Measurements from ENCODE around the gene MYLK. TPM values are rescaled to one million over a fixed set of nuclear protein-coding genes. Genes with fewer than 3 reads are reported as not detected.

MYLK gene
- total RNA-seq, 2 experiments from 2014 or later = 0.22 TPM; not detected in 1

DNA sequence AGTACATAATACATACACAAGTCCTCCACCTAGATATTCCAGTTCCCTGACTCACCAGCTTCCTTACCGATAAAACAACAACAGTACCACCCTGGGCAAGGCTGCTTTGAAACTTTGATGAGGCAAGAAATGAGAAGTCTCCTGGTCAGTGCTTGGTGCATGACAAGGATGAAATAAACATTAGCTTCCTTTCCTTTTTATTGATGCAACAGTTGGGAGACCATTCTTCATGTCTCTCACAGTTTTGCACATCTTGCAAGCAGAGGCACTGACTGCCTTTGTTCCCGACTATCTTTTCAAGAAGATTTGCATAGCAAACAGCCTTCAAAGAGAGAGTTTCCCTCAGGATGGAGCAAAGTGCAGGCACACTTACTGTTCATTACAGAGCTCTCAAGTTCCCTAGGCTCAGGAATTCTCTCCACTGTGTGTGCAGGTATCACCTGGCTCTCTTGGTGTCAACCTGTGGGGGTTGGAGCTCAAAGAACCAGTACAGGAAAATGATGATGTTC is 65.2 kb downstream of the MYLK start:
- DNase-seq (no peak), ATAC-seq (ENCODE audit: poor library complexity) (no peak)
- Histone ChIP-seq H3K36me3 (ENCODE audit: insufficient read depth, low read length) (no peaks in the 10 kb centered on the region), H3K4me1 (ENCODE audit: insufficient read depth, low read length) (no peaks in the 10 kb centered on the region), H3K4me3 (ENCODE audit: low read length) (no peak overlapping the region), H3K27me3 (ENCODE audit: control insufficient read depth in 1 of 2, insufficient read depth in 2 of 2, low read length in 2 of 2) (no peaks in the 10 kb centered on the region), H3K9me3 (ENCODE audit: control insufficient read depth in 1 of 2, insufficient read depth in 1 of 2, low read length in 2 of 2) (peaks cover 0 to 2% of the 10 kb centered on the region in 2 experiments), H3K27ac (ENCODE audit: low read depth in 1 of 2, low read length in 2 of 2) (no peak overlapping the region)
- no peak overlapping the region for H3K4me3 Mint-ChIP-seq
- H3K36me3 Mint-ChIP-seq (ENCODE audit: low read depth) = no peaks in the 10 kb centered on the region
- H3K27ac Mint-ChIP-seq = no peak overlapping the region
- intact Hi-C loops (cut with DNase I, micrococcal nuclease) = no loop called here
- no peaks in the 10 kb centered on the region for H3K4me1 Mint-ChIP-seq (ENCODE audit: low read depth)
- peaks cover 17% of the 10 kb centered on the region for H3K27me3 Mint-ChIP-seq
- no peaks in the 10 kb centered on the region for H3K9me3 Mint-ChIP-seq
- ChIA-PET CTCF (interaction anchor here (0.7 kb wide), 1 partner anchor 116 kb away, joined by 6 read pairs; no protein-coding TSS in a partner anchor), POLR2A (no interaction called here)
- TF ChIP-seq, protein P1, sequence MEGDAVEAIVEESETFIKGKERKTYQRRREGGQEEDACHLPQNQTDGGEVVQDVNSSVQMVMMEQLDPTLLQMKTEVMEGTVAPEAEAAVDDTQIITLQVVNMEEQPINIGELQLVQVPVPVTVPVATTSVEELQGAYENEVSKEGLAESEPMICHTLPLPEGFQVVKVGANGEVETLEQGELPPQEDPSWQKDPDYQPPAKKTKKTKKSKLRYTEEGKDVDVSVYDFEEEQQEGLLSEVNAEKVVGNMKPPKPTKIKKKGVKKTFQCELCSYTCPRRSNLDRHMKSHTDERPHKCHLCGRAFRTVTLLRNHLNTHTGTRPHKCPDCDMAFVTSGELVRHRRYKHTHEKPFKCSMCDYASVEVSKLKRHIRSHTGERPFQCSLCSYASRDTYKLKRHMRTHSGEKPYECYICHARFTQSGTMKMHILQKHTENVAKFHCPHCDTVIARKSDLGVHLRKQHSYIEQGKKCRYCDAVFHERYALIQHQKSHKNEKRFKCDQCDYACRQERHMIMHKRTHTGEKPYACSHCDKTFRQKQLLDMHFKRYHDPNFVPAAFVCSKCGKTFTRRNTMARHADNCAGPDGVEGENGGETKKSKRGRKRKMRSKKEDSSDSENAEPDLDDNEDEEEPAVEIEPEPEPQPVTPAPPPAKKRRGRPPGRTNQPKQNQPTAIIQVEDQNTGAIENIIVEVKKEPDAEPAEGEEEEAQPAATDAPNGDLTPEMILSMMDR (IDR thresholded peaks at IDR 0.05) = no peak

DNA sequence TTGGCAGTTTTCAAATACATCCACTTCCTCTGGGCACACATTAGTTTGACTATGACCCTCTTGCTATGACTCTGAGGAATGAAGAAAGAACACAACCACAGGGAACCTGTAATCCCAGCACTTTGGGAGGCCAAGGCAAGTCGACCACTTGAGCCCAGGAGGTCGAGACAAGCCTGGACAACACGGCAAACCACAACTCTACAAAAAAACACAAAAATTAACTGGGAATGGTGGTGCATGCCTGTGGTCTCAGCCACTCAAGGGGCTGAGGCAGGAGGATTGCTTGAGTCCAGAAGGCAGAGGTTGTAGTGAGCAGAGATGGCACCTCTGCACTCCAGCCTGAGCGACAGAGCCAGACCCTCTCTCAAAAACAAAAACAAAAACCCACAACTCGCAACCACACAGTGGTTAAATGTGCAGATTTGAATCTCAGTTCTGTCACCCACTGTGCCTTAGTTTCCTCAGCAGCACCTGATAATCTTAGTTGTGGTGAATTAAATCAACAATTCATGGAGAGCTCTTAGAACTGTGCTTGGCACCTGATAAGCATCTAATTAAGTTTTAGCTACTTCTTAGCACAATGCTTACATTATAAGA is 65.7 kb downstream of the MYLK start:
- no peaks in the 10 kb centered on the region for H3K9me3 Mint-ChIP-seq
- ATAC-seq (ENCODE audit: poor library complexity) (no peak), DNase-seq (no peak)
- no peak overlapping the region for H3K4me3 ChIP-seq (ENCODE audit: low read length)
- peaks cover 14% of the 10 kb centered on the region for H3K27me3 Mint-ChIP-seq
- TF ChIP-seq, protein P1 (IDR thresholded peaks at IDR 0.05) = no peak
- CTCF ChIA-PET = no interaction called here
- H3K27ac Mint-ChIP-seq = no peak overlapping the region
- no peaks in the 10 kb centered on the region for H3K4me1 Mint-ChIP-seq (ENCODE audit: low read depth)
- intact Hi-C loops (cut with DNase I, micrococcal nuclease) = no loop called here
- no peak overlapping the region for H3K4me3 Mint-ChIP-seq
- H3K36me3 Mint-ChIP-seq (ENCODE audit: low read depth) = no peaks in the 10 kb centered on the region
- no peaks in the 10 kb centered on the region for H3K4me1 ChIP-seq (ENCODE audit: insufficient read depth, low read length)
- H3K9me3 ChIP-seq (ENCODE audit: control insufficient read depth in 1 of 2, insufficient read depth in 1 of 2, low read length in 2 of 2) = no peaks in the 10 kb centered on the region
- no peaks in the 10 kb centered on the region for H3K36me3 ChIP-seq (ENCODE audit: insufficient read depth, low read length)
- no peaks in the 10 kb centered on the region for H3K27me3 ChIP-seq (ENCODE audit: control insufficient read depth in 1 of 2, insufficient read depth in 2 of 2, low read length in 2 of 2)
- POLR2A ChIA-PET = no interaction called here
- H3K27ac ChIP-seq (ENCODE audit: low read depth in 1 of 2, low read length in 2 of 2) = no peak overlapping the region

DNA sequence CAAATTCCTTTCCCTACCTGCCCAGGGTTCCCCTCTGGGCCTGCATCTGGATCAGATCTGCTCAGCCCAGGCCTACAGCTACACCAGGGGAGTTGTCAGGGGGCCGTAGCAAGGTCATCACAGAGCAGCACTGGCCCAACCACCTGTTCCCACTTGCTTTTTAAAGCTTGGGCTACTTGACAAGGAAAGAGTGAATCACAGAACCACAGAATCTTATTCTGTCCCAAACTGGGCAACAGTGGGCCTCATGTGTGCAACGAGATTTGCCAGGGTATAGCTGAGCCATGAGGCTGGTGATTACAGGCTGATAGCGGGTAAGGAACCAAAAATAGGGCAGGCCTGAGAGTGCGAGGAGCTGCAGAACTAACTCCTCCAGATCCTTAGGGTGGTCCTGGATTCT is 66.7 kb downstream of the MYLK start:
- Mint-ChIP-seq H3K9me3 (no peaks in the 10 kb centered on the region), H3K27me3 (peaks cover 10% of the 10 kb centered on the region), H3K4me3 (no peak overlapping the region), H3K27ac (no peak overlapping the region), H3K4me1 (ENCODE audit: low read depth) (no peaks in the 10 kb centered on the region), H3K36me3 (ENCODE audit: low read depth) (no peaks in the 10 kb centered on the region)
- ChIA-PET POLR2A (no interaction called here), CTCF (no interaction called here)
- H3K27ac ChIP-seq (ENCODE audit: low read depth in 1 of 2, low read length in 2 of 2) = no peak overlapping the region
- intact Hi-C loops (cut with DNase I, micrococcal nuclease) = no loop called here
- no peaks in the 10 kb centered on the region for H3K9me3 ChIP-seq (ENCODE audit: control insufficient read depth in 1 of 2, insufficient read depth in 1 of 2, low read length in 2 of 2)
- H3K4me3 ChIP-seq (ENCODE audit: low read length) = no peak overlapping the region
- no peaks in the 10 kb centered on the region for H3K27me3 ChIP-seq (ENCODE audit: control insufficient read depth in 1 of 2, insufficient read depth in 2 of 2, low read length in 2 of 2)
- TF ChIP-seq, protein P1 (IDR thresholded peaks at IDR 0.05) = no peak
- no peaks in the 10 kb centered on the region for H3K4me1 ChIP-seq (ENCODE audit: insufficient read depth, low read length)
- no peak for ATAC-seq (ENCODE audit: poor library complexity)
- DNase-seq = no peak
- H3K36me3 ChIP-seq (ENCODE audit: insufficient read depth, low read length) = no peaks in the 10 kb centered on the region
